CD1c-positive myeloid dendritic cell (primary cell): ENCODE results near the gene SLC16A13.
A peak's percentile ranks its signal among the peaks of the same experiment; 100 is the strongest.
"Not testable (repeated sequence)": the region's sequence is repeated elsewhere in the genome, so short reads cannot be mapped to it uniquely, and the experiment has no call there.

Source experiments
- DNase-seq: peaks from one replicate; pipeline ENCODE4 v3.0.0-alpha.2; 2016; ENCODE audit errors: extremely low spot score

Gene SLC16A13

GRCh38 chr17:7029096-7029495, 6.7 kb upstream of the SLC16A13 start:
- no peak for DNase-seq

GRCh38 chr17:7029659-7030058, 6.2 kb upstream of the SLC16A13 start:
- DNase-seq, result peak; percentile 72

DNA sequence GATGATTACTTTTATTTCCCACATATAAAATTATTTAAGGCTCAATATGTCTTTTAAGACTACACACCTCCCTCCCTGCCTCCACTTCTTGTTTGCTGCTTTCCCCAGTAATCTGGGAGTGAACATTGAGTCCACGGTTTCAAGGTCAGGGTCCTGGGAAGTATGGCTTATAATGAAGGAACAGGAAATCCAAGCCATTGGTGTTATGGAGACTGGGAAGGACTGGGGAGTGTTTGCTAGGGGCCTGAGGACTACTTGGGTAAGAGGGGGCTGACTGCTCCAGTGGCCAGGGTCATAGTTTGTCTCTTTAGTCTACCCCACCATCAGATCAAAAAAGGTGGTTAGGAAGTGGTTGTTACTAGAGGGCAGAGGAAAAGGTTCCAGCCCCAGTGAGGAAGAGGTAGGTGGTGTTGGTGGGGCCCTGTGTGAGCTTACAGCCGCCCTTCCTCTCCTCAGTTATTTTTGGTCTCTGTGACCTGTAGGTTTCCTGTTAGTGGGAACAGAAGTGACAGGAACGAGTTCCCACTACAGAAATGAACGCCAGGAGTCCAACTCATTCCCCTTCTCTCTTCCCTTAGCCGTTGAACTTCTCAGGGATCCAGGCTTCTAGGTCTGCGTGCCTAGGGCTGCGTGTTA, 742 bp upstream of the SLC16A13 start:
- DNase-seq, result no peak

DNA sequence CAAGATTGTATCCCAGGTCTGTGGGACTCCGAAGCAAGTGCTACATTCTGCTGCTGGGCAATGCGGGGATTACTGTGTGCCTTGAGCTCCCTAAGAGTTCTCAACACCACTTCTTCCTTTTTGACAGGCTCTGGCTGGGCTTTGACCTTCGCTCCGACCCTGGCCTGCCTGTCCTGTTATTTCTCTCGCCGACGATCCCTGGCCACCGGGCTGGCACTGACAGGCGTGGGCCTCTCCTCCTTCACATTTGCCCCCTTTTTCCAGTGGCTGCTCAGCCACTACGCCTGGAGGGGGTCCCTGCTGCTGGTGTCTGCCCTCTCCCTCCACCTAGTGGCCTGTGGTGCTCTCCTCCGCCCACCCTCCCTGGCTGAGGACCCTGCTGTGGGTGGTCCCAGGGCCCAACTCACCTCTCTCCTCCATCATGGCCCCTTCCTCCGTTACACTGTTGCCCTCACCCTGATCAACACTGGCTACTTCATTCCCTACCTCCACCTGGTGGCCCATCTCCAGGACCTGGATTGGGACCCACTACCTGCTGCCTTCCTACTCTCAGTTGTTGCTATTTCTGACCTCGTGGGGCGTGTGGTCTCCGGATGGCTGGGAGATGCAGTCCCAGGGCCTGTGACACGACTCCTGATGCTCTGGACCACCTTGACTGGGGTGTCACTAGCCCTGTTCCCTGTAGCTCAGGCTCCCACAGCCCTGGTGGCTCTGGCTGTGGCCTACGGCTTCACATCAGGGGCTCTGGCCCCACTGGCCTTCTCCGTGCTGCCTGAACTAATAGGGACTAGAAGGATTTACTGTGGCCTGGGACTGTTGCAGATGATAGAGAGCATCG, 2.4 kb downstream of the SLC16A13 start:
- no peak for DNase-seq

DNA sequence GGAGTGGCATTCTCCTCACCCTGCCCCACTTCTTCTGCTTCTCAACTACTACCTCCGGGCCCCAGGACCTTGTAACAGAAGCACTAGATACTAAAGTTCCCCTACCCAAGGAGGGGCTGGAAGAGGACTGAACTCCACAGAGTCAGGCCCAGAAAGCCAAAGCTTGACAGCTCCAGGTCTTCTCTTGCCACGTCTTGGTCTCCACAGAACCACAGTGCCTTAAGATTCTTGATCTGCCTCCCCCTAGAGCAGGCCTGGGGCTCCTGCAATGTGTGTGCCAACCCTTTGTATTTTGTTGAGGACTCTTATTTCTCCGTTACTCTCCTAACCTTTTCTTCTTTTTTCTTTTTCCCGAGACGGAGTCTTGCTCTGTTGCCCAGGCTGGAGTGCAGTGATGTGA, 4.0 kb downstream of the SLC16A13 start:
- no peak for DNase-seq

DNA sequence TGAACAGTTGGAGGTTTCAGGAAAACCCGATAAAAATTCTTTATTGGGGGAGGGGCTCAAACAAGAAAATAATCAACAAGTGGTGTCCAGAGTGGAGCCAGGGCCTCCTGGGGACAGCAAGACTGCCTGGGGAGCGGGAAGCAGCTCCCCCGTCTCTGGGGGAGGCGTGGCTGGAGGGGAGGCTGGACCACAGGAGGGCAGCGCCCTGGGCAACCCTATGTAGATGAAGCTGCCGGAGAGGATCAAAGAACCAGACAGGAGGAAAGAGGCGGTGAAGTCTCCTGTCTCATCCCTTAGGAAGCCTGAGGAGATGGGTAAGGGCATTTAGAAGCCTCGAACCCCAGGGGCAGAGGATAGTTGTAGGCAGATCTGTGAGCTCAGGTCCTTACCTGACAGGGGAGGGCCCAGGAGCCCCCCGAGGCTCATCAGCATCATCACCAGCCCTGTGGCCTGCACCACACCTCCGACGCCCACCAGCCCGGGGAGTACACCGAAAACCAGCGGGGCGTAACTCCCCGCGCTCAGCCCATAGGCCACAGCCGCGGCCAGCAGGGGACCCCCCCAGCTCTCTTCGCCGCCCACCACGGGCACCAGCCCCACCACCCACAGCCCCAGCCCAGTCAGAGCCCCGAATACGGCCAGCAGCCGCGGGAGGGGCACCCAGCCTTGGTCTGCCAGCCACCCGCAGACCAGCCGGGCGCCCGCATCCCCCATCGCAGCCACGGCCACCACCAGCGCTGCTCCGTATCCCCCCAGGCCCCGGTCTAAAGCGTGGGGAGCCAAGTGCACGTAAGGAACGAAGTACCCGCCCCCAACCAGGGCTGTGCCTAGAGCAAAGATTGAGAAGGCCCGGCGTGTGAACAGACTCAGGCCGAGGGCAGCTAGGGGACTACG, 6.0 kb downstream of the SLC16A13 start:
- no peak for DNase-seq

- DNase-seq, result peak; percentile 25
Measured at GRCh38 chr17:7042501-7043181, 6.8 kb downstream of the SLC16A13 start.

DNA sequence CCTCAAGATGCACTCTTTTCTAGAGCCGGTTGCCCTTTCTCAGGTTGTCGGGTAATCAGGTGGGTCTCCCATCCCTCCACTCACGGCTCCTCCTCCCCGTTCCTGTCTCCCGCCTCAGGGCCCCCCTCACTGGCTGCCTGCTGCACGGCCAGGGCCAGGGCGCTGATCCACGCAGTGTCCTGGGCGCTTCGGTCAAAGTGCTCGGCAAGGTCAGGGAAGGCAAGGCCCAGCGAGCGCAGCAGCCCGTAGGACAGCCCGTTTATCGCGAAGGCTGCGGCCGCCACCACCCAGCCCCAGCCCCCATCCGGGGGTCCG, 7.3 kb downstream of the SLC16A13 start:
- DNase-seq, result no peak

DNA sequence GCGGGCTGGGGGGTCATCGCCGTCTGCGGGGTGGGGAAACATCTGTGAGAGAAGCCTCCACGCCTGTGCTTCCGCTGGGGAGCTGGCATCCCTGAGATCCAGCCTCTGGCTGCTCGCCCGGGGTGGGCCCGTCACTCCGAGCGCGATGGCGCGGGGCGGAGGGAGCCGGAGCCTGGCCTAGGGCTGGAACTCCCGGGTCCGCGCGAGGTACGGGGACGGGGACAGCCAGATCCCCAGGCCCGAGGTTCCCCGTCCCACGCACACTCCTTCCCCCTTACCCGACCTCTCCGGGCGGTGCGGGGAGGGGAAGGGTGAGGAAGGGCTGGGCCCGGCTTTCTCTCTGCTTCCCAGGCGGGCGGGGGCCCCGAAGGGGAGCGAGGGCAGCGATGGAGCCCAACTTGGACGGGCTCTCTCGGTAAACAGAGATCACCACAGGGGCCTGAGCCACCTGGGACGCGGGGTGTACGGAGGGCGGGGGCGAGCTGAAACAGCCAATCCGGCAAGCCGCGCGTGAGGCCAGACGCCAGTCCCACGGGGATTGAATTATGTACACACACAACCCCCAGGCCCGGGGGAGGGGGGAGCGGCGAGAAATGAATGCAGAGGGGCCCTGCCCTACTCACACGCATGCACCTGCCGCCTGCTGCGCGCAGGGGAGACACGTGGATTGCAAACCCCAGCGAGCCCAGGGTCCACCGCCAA, 7.8 kb downstream of the SLC16A13 start, which contains the start of gene SLC16A11:
SLC16A11 (minus strand) TSS at position 596 of the 702 bp plus-strand sequence; CDS start at position 17, 579 bp downstream.
- peak; percentile 40 for DNase-seq

DNA sequence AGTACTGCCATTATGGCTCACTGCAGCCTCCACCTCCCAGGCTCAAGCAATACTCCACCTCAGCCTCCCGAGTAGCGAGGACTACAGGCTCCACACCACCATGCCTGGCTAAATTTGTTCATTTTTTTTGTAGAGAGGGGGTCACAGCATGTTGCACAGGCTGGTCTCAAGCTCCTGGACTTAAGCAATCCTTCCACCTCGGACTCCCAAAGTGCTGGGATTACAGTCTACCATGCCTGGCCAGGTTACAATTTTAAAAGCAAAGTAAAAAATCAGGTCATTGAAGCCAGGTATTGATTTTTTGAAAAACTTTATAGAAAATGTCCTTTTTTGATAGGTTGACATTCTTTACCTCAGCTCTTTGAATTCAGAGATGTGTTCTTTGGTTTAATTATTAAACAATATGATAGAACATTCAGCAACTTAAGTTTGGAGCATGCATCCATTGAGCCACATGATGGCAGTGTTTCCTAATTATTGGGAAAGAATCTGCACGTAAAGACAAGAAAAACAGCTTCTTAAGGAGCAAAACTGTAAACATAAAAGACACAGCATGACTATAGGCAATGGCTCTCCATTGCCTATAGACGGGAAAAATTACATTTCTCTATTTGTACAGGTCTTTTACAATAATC, 9.8 kb downstream of the SLC16A13 start:
- peak; percentile 88 for DNase-seq

GRCh38 chr17:7046127-7046724, 10.4 kb downstream of the SLC16A13 start:
- no peak for DNase-seq

GRCh38 chr17:7046725-7047397, 11.0 kb downstream of the SLC16A13 start:
- DNase-seq, result peak; percentile 60

DNA sequence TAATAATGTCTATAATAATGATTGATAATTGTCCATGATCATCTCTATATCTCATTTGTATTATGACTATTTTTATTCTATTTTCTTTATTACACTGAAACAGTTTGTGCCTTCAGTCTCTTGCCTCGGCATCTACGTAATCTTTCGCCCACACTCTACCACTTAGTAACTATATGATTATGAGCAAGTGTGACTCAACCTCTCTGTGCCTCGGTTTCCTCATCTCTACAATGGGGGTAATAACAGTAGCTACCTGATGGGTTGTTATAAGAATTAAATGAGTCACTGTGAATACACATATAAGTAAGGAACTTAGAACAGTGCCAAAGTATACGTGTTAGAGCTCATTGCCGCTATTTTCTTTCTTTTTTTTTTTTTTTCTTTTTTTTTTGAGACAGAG, 11.8 kb downstream of the SLC16A13 start:
- DNase-seq, result no peak

GRCh38 chr17:7048968-7049367, 13.2 kb downstream of the SLC16A13 start:
- DNase-seq, result no peak

GRCh38 chr17:7050583-7050982, 14.8 kb downstream of the SLC16A13 start:
- DNase-seq, result not testable (repeated sequence)

DNA sequence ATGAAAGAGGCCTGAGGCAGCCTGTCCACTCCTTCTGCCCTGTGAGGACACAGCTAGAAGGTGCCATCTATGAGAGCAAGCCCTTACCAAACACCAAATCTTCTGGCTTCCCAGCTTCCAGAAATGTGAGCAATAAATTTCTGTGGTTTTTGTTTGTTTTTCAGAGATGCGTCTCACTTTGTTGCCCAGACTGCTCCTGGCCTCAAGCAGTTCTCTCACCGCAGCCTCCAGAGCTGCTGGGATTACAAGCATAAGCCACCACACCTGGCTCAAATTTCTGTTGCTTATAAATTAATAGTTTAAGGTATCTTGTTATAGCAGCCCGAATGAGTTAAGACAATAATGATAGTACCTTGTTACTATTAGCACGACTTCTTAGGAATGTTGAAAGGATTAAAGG, 20.6 kb downstream of the SLC16A13 start:
- no peak for DNase-seq

- no peak for DNase-seq
Measured at GRCh38 chr17:7058831-7059447, 23.1 kb downstream of the SLC16A13 start.

GRCh38 chr17:7060165-7060891, 24.5 kb downstream of the SLC16A13 start:
- peak; percentile 34 for DNase-seq
